Neural progenitor cell (in vitro differentiated cells): ENCODE data around the gene PER1.

Experiments
- CTCF ChIP-seq: fragments of 200-600 bp; sonication (generic); IDR thresholded peaks from 2 replicates; pipeline ENCODE4 v1.5.1; 2017; ENCODE audit warnings: antibody characterized with exemption, mild to moderate bottlenecking
- EZH2phosphoT487 ChIP-seq: fragments of 200-600 bp; sonication (generic); IDR thresholded peaks from 2 replicates; pipeline ENCODE4 v1.6.1; 2017; ENCODE audit warnings: antibody characterized with exemption

GRCh38 chr17:8153957-8154607 is 1.9 kb upstream of the PER1 start:
- TF ChIP-seq CTCF: no peak
- no peak for TF ChIP-seq EZH2phosphoT487
